Stimulated activated CD8-positive, alpha-beta memory T cell treated with anti-CD3 and anti-CD28 coated beads, Interleukin-15, amount 100 ng/mL, for 1 hour (primary cell): ENCODE data around the gene KRT81.
"Not testable (repeated sequence)": the region's sequence is repeated elsewhere in the genome, so short reads cannot be mapped to it uniquely, and the experiment has no call there.

Source experiments
- DNase-seq: peaks from one replicate; pipeline ENCODE4 v3.0.0-alpha.2; 2020; ENCODE audit warnings: low read depth

Gene KRT81

DNA sequence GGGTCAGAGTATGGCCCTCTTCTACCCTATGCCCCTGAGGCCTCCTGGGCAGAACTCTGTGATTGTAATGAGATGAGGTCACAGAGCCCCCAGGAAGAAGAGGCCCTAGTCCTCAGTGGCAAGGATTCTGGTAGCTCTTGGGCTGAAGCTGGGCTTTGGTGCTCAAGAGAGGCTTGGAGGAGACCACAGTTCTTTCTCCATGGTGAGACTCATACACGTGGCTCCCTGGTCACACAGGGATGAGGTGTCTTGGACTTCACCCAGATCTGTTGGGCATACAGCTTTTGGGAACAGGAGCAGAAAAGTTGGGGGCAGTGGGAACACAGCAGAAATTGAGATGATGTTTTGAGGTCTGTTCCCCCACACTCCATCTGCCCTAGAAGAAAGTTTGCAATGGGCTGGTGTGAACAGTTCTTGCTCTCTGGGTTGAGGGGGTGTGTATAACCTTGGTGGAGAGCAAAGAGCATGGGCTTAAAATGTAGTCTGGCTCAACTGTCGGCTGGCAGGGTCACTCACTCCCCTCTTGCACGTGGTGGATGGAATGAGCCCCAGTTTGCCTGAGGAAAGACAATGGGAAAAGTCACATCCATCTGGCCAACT lies 16.7 kb downstream of the KRT81 start, which contains the start of gene KRT86:
Gene KRT86, plus strand, starts transcription at position 125 of the 600 bp plus-strand sequence. CDS start 27,272 bp downstream, outside the sequence.
- no peak for DNase-seq

DNA sequence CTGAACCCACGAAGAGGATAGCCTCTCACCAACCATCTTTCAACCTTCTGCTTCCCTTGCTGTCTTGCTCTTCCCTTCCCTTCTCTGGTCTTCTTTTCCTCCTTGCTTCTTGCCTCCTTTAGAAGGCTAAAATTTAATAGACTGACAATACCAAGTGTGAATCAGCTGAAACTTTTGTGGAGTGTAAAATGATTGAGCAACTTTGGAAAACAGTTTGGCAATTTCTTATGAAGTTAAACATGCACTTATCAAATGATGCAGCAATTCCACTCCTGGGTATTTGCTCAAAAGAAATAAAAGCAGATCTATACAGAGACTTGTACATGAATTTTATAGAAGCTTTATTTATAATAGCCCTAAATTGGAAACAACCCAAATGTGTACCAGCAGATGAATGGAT lies 20.2 kb downstream of the KRT81 start:
- no peak for DNase-seq

DNA sequence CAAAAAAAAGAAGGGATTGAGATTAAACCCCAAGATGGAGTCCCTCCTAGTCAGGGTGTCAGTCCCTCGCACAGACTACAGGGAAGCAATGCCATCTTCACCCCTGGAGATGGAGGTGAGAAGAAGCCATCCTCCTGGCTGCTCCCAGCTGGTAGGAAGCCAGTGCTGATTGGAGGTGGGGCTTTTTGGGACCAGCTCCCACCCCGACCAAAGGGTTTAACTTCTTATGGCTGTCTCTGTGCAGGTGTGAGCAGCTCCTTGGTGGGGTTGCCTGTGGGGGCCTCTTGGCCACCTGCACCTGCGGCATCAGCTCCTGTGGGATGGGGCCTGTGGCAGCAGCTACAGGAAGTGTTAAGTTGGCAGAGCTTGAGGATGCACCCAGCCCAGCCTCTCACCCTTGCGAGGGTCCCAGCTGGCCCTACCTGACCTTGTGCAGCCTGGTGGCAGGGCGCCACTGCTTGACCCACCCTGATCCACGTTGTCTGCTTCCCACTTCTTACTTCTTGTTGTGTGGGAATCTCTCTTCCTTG lies 20.7 kb downstream of the KRT81 start:
- DNase-seq = no peak

DNA sequence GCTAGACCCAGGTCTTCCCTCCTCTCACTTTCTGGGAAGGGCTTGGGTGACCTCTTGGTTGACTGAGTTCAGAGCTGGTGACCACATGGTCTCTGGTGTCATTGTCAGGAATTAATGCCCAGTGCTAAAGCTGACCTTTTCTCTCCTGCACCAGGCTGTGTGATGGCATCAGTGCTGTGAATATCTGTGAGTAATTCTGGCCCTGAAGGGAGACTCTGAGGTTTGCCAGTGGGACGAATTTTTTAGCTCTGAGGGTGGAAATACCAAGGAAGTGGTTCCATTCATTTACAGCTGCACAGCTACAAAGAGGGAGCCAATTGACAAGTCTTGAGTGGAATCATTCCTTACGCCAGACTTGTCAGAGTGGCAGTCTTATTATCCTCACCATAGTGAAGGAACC lies 23.1 kb downstream of the KRT81 start:
- DNase-seq = no peak

DNA sequence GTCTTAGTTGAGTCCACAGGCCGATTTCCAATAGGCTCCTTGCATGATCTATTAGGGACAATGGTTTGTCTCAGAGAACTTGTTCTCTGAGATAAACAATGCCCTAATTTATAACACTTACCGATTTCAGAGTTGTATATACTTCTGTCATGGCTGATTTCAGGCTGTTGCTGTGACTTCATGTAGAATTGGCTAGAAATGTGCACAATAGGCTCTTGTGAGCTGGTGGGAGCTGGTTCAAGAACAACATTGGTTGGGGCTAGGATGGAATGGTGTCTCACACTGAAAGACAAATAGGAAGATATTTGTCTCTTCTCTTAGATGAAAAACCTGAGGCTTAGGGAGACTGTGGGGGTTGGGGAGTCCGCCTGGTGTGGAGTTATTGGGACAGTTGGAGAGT lies 23.6 kb downstream of the KRT81 start:
- no peak for DNase-seq

DNA sequence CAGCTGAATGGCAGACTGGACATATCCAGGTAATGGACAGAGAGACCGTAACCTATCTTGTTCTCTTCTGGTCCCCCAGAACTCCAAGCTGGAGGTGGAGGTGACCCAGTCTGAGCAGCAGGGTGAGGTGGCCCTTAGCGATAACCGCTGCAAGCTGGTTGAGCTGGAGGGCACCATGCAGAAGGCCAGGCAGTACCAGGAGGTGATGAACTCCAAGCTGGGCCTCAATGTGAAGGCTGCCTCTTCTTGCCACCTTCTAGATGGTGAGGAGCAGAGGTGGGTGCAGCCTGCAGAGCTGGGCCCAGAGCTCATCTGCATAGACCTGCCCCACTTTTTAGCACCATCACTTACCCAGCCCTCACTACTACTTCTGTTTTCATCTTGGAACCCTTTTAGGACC lies 24.1 kb downstream of the KRT81 start:
- DNase-seq = no peak

DNA sequence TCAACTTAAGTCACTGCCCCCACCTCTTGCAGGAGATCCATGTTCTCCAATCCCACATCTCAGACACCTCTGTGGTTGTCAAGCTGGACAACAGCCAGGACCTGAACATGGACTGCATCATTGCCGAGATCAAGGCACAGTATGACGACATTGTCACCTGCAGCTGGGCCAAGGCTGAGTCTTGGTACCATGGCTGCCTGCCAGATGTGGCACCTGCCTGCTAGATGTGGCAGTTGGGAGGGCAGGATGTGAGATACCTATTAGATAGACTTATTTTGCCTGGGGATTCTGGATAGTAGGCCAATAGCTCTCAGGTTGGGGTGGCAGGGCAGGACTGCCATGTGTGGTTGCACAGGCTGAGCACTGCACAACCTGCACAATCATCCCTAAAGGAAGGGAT lies 24.8 kb downstream of the KRT81 start:
- no peak for DNase-seq

DNA sequence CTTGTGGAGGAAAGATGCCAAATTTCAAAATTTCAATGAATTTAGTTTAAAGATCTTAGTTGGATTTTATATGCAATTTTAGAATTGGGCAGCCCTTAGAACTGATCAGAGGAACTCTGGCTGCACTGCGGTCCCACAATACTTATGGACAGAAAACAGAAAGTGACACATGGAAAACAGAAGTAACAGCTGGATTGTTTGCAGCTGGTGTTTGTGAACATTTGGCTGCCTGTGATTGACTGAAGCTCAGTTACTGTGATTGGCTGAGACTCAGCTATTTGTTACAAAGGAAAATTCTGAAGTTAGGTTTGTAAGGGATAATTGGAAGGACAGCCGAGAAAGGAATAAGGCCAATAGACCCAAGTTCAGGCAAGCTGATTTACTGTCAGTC lies 26.9 kb downstream of the KRT81 start:
- no peak for DNase-seq

DNA sequence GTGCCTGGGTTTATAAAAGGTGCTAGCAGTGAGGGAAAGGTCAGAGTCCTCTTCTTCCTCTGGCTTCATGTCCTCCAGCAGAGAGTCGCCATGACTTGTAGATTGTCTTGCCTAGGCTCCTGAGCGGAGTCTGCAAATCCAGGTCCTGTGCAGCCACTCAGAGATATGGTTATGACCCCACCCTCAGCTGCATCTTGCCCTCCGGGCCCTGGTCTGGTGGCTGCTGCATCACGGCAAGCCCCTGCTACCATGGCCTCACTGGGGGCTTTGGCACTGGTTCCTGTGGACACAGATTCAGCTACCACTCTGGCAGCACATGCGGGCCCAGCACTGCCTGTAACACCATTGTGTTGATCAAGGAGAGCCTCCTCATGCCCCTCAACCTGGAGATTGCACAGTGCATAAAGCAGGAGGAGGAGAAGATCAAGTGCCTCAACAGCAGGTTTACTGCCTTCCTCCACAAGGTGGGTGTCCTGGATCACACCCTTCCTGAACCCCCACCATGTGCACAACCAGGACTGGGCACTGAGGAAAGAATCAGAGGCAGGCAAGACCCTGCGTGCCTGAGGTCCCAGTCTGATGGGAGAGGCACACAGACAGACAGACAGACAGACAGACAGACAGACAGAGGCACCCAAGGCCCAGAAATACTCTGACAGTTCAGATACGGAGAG lies 27.4 kb downstream of the KRT81 start:
- no peak for DNase-seq

DNA sequence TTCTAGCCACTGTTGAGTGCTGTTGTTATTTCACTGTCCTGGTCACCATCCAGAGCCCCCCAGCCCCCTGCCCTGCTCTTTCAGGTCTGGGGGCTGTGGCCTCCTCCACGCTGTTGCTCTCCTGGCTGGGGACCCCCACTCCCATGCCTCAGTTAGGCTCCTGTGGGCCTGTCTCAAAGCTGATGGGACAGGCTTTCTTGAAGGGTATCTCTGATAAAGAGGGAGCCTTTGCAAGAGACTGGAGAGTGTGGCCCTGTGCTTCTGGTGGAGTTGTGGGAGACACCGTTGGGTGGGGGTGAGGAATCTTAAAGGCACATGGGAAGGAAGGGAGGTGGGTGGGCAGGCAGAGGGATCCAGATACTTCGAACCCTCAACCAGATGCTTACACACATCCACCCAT lies 29.0 kb downstream of the KRT81 start:
- no peak for DNase-seq

DNA sequence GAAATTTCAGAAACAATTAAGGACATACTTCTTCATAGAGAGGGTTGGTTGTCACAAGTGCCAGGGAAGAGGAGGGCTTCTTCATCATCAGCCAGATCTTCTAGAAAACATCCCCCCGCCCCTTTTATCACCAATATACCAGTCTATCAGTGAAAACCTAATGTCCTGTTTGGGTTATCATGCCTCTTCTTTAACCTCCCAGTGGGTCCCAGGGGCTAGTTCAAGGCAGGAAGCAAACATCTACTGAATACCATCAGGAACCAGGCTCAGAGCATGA lies 30.2 kb downstream of the KRT81 start:
- DNase-seq = no peak

DNA sequence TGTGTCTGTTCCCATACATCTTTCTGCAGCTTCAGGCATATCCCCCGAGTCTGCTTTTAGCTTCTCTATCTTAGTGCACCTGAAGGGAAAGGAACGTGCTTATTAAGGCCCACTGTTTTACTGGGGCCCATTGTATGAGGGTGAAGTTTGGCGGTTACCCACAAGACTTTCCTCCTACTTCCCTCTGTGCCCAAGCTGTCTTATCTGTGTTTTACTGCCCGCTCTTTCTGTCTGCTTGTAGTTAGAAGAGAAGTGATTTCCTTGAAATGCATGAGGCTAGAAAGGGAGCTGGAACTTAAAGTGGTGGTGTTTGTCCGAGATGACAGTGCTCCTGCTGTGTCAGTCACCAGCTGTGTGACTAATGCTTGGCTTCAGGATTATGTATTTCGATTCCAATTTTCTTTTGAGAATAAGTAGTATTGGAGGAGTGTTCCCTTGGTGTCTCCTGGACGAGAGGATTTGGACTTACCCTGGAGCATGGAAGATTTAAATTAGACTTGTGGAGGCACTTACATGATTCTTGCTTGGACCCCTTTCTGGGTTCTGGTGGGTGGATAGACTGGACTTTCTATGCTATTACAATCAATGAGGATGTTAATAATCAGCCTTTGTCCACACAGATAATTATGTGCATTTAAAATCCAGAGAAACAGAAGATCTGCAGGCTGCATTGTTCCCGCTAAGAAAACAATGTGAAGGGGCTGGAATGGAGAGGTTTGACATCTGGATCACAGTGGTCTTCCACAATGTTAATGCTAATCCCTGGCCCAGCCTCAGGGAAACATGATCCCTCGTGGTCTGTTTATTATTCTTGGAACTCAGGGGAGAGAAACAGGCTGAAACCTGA lies 30.8 kb downstream of the KRT81 start:
- DNase-seq = no peak

DNA sequence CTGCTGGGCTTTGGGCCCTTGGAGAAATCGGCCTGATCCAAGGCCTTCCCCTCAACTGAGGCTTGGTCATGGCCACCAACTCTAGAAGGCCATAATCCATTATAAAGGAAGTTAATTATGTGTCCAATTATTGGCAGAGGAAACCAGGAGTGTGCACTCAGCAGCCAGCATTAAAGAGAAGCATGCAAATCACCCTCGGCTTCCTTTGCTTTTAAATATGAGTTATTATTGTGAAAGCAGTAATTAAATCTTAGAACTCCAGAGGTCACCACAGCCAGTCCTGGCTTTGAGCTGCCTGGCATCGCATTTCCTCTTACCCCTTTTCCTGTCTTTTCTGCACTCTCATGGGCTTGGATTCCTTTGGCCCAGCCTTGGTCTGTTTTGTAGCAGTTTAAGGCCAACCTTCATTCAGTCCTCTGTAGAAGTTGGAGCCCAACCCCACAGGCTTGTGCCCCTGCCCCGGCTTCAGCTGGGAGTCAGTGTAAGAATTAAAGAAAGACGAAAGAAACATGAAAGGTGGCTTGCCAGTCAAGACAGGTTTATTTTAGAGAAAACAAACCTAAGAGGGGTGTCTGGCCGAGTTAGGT lies 31.6 kb downstream of the KRT81 start:
- DNase-seq = no peak

DNA sequence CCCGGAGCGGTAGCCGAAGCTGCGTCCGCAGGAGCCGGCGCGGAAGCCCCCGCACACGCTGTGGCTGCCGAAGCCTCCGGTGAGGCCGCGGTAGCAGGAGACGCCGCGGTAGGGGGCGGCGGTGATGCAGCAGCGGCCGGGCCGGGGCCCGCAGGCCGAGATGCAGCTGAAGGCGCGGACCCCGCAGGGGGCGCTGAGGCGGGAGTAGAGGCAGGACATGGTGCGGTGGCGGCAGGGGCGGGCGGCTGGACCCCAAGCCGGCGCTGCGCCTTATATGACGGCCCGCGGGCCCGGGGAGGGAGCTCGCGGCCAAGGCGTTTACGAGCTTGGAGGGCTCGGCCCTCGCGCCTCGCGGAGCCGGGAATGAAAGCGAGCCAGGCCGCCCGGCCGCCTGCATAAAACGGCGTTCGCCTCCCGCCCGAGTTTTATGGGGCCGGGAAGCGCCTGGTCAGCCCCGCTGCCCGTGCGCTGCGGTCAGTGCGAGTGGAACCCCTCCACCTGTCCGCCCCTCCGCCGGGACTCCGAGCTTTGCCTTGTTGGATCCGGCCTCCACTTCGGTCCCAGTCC lies 32.9 kb downstream of the KRT81 start:
- no peak for DNase-seq

DNA sequence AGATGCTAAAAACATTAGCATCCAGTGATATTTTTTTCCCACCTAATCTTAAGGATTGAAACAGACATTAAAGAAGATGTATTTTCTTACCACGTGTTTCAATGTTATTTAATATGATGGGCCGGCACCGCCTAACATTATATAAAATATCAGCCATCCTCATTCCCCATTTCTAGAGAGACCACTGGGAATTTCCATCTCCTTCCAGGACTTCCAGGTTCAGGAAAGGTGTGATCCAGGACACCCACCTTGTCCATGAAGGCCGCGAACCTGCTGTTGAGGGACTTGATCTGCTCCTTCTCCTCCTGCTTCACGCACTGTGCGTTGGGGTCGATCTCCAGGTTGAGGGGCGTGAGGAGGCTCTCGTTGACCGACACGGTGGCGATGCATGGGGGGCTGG lies 33.4 kb downstream of the KRT81 start:
- DNase-seq = not testable (repeated sequence)

DNA sequence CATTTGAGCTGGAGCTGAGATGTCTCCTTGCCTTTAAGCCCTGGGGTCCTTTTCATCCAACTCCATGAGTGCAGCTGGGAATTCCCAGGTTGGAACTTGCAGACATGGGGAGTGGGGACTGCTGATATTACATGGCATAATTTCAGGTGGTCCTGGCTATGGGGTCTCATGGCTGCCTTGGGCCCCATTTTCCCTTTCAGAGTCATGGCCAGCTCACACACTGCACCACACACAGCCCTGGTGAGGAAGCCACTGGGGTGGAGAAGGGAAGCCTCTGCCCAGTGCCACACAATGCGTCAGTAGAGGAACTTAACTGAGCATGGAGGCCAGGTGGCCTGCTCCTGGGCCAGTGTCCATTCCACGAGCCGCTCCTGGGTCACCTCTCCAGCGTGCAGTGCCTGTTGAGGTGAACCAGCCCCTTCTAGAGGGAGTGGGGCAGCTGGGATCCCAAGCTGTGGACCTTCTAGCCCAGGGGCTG lies 34.2 kb downstream of the KRT81 start:
- DNase-seq = no peak

DNA sequence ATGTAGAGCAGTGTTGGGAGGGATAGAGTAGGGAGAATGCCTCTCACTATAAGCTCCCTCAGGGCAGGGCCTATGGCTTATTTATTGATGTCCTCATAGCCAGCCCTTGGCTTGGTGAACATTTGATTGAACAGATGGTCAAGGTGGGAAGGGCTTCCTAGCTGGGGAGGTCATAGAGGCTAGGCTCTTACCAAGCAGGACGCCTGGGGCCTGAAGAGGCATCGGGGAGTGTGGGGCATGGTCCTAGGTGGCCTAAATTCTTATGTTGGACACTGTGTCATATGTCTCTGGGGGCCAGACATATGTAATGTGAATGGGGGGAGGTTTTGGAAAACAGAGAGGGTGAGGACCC lies 34.8 kb downstream of the KRT81 start:
- DNase-seq = no peak

DNA sequence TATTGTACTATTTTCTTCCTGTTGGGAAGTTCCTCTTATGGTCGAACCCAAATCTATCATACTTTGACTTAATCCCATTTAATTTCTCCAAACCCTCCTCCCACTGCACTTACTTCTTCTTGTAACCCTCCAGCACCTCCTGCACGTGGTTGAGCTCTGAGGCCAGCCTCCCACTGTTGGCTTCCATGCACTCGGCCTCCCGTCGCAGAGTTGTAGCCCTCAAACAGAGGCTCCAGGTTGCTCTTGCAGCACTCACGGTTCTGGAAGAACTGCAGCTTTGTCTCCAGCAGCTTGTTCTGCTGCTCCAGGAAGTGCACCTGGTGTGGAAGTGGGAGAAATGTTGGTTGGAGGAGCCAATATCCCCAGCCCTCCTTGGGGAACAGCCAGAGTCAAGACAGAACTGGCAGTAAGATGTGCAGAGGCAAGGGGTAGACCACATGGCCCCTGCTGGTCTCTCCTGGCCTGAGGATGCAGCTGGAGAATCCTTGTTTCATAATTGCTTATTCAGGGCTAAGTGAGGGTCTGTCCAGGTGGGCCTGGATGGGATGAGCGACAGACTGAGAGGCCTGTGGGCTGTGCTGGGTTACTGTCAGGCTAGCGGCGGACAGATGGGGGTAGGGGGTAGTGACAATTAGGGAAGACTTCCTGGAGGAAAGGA lies 35.3 kb downstream of the KRT81 start:
- no peak for DNase-seq

DNA sequence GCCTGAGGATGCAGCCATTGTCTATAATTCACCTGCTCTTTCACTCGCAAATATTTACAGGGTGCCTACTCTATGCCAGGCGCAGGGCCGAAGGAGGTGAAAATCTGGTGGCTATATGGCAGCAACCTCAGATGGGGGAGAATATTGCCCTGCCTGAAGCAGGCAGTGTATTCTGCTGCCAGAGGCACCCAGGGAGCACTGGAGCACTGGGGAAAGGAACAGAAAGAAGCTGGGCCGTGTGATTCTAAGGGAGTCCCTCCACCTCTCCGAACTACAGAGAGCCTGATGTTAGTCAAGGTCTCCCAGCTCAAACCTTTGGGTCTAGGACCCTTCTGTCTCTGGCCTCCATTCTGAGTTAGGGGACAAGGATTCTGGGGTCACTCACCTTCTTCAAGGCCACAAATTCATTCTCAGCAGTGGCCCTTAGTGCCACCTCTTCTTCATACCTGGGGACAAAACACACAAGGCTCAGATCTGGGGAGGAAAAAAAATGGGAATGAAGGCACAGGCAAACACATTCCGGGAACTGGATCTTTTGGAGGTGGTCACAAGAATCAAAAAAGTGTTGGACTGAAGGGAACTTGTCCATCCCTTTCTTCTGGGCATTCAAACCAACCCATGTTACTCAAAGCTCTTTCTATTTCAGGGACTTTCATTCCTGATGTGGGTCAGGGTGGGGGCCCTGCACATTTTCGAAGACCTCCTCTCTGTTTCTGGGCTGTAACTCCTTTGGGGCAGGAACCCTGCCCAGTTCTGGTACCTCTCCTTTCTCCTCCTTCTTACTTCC lies 36.2 kb downstream of the KRT81 start:
- no peak for DNase-seq

DNA sequence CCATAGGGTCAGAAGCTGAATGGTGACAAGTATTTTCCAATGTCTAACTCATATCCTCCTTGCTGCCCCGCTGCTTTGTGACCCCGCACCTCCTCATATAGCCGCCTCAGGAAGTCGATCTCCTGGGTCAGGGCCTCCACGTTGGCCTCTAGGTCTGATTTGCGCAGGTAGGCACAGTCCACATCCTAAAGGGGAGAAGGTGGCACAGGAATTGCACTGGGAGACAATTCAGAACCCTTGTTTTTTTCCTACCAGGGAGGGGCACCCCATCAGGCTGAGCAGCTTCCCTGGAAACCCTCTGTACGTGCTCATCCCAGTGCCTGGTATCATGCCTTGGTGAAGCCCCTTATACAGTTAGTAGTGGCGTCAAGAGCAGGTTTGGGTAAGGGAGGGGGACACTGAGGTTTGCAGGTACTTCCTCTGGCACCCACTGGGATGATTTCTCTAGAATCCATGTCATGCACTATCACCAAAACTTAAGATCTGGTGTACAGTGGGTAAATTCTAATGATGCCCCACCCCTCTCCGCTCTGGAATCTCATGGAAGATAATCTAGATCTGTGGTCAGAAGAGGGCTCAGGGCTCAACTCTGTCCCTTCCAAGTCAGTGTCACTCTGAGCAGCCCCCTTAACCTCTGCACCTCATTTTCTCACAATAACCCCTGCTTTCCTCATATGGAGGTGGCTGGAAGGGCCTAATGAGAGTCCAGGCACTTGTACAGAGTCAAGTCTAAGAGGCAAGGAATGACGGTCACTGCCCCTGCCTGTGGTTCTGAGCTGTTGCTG lies 37.0 kb downstream of the KRT81 start:
- no peak for DNase-seq
